AG04450 (cell line): ENCODE data around the gene WNT7B. TPM values are rescaled to one million over a fixed set of nuclear protein-coding genes. Genes with fewer than 3 reads are reported as not detected.

Experiments used
- CTCF ChIA-PET: fragments of 300-600, 350-600 bp; formaldehyde crosslinking; extraction: SDS; loops from one replicate; lab custom pipeline; 2022; ENCODE audit warnings: antibody characterized with exemption, inconsistent platforms; lab: Charles Lee
- POLR2A ChIA-PET: fragments of 350-600 bp; formaldehyde crosslinking; extraction: SDS; loops from one replicate; lab custom pipeline; 2021; ENCODE audit warnings: antibody characterized with exemption, inconsistent platforms; lab: Yijun Ruan, JAX
- DNase-seq: peaks from one replicate; pipeline ENCODE4 v3.0.0-alpha.2; 2011; ENCODE audit warnings: low read depth, low spot score
- H3K27ac ChIP-seq: one replicate; pipeline ENCODE4 v1.5.1; 2012; ENCODE audit warnings: low read depth, low read length, control low read depth
- H3K27me3 ChIP-seq: one replicate; pipeline ENCODE4 v1.6.0; 2012; ENCODE audit warnings: low read length; ENCODE audit not compliant: control insufficient read depth, insufficient read depth
- H3K4me3 ChIP-seq: 2 replicates; pipeline ENCODE4 v1.5.1; 2011; ENCODE audit warnings: mild to moderate bottlenecking, low read depth, low read length, control low read depth
- H3K9me3 ChIP-seq: 2 replicates; pipeline ENCODE4 v1.5.1; 2012; ENCODE audit warnings: low read length; ENCODE audit not compliant: control insufficient read depth, insufficient read depth
- CTCF ChIP-seq: IDR thresholded peaks from 2 replicates; pipeline ENCODE4 v1.5.1; 2011; ENCODE audit warnings: low read depth, low read length, control low read depth, inconsistent platforms
- polyA plus RNA-seq: library from polyadenylated mRNA; depleted of rRNA; stranded (reverse); fragments of >200 nt; gene quantifications from 2 replicates; pipeline ENCODE4 v1.2.3, GENCODE V29; 2011

WNT7B gene
- polyA plus RNA-seq, 1 experiment = 0.56 TPM

DNA sequence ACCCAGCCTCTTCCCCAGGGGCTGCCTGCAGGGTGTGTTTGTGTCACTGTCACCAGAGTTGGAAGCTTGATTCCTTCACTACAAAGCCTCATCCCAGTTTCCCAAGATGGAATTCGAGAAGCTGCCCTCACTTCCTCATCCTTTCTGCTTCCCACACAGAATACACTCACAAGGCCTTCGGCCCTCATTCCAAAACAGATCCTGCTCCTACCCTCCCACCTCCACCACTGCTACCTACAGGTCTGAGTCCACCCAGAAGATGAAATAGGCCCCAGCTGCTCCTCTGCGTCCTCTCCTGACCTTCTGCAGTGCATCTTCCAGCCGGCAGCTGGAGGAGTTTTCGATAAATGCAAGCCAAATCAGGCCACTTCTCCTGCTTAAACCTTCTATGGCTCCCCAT is 6.8 kb upstream of the WNT7B start:
- no peak for DNase-seq
- no peak overlapping the region for H3K4me3 ChIP-seq
- peaks cover 39% of the 10 kb centered on the region for H3K9me3 ChIP-seq
- H3K27ac ChIP-seq = no peak overlapping the region
- TF ChIP-seq CTCF = no peak
- ChIA-PET CTCF (interaction anchor here (1.0 to 1.4 kb wide), 2 partner anchors 120 to 406 kb away, joined by 4 read pairs; no protein-coding TSS in a partner anchor), POLR2A (no interaction called here)
- H3K27me3 ChIP-seq = peaks cover 25% of the 10 kb centered on the region

GRCh38 chr22:45980761-45981160 is 3.8 kb upstream of the WNT7B start:
- no peak for DNase-seq
- ChIA-PET POLR2A (interaction anchor here (0.7 kb wide), 1 partner anchor 165 kb away, joined by 6 read pairs; no protein-coding TSS in a partner anchor), CTCF (no interaction called here)

DNA sequence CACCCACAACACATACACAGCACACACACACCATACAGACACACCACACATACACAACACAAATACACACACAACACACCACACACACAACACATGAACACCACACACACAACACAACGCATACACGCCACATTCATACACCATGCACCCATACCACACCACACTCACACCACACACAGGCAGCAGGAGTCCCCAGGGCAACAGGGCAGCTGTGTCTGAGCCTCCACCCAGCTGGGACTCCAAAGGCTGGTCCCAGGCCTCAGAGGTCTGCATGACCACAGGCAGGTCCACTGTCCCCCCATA is 3.3 kb upstream of the WNT7B start:
- DNase-seq = no peak
- ChIA-PET CTCF (no interaction called here), POLR2A (no interaction called here)
- Histone ChIP-seq H3K27me3 (peaks cover 28% of the 10 kb centered on the region), H3K27ac (no peak overlapping the region), H3K9me3 (peaks cover 5% of the 10 kb centered on the region), H3K4me3 (no peak overlapping the region)
- TF ChIP-seq CTCF = no peak

More at GRCh38 chr22:45980761-45981160, 3.8 kb upstream of the WNT7B start:
- Histone ChIP-seq H3K4me3 (no peak overlapping the region), H3K27me3 (peaks cover 28% of the 10 kb centered on the region), H3K9me3 (peaks cover 11% of the 10 kb centered on the region), H3K27ac (no peak overlapping the region)
- no peak for TF ChIP-seq CTCF

DNA sequence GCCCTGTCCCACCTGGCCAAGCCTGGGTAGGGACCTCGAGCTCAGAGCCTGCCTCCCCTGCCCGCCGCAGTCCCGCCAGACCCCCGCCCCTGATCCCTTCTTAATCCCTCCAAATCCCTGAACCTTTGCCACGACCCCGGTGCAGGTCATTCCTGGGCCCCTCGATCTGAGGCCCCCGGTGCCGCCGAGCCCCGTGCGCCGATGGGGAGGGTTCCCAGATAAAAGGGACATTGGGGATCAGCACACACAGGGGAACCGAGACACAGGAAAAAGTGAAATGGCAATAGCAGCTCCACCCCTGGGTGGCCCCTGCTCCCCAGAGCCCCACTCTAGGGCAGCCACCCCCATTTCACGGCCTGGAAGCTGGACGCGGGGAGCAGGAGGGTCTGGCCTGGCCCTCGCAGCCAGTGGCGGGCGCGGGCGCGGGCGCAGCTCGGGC is 1.3 kb upstream of the WNT7B start:
- DNase-seq = no peak
- no peaks in the 10 kb centered on the region; the same call in 1 of the 2 replicates for H3K9me3 ChIP-seq
- H3K27ac ChIP-seq = no peak overlapping the region
- CTCF ChIA-PET = interaction anchor here (0.7 to 1.2 kb wide), 4 partner anchors 39 to 267 kb away, joined by 3 read pairs; no protein-coding TSS in a partner anchor
- POLR2A ChIA-PET = no interaction called here
- peaks cover 31% of the 10 kb centered on the region for H3K27me3 ChIP-seq
- TF ChIP-seq CTCF = no peak
- H3K4me3 ChIP-seq = peak overlapping the region; percentile 5

GRCh38 chr22:45977551-45978274 is 751 bp upstream of the WNT7B start:
- no peak overlapping the region for H3K27ac ChIP-seq
- CTCF ChIA-PET = interaction anchor here (0.6 to 1.2 kb wide), 6 partner anchors 29 to 366 kb away, joined by 3 to 6 read pairs (median 3); no protein-coding TSS in a partner anchor
- no peaks in the 10 kb centered on the region; the same call in 1 of the 2 replicates for H3K9me3 ChIP-seq
- POLR2A ChIA-PET = no interaction called here
- no peak for DNase-seq
- H3K27me3 ChIP-seq = peaks cover 32% of the 10 kb centered on the region
- no peak for TF ChIP-seq CTCF
- H3K4me3 ChIP-seq = peak overlapping the region; percentile 5; the same call in 1 of the 2 replicates
